HCT116 (cell line): ENCODE measurements around the gene SSX2IP. TPM values are rescaled to one million over a fixed set of nuclear protein-coding genes. Genes with fewer than 3 reads are reported as not detected.
"Not testable (repeated sequence)": the region's sequence is repeated elsewhere in the genome, so short reads cannot be mapped to it uniquely, and the experiment has no call there.

Source experiments
- ATAC-seq: fragments of 200-7000 bp; cut with Tn5 transposase; 2 replicates; pipeline ENCODE4 v1.9.1; 2020; ENCODE audit warnings: mild to moderate bottlenecking, moderate library complexity
- BruUV-seq: library from RNA; stranded (reverse); fragments of 400-500 nt; replicated peaks from 2 replicates; lab custom pipeline; 2021; lab: Mats Ljungman, UMichigan
- CTCF ChIA-PET: fragments of 300-600 bp; sonication (Branson Sonifier 250); formaldehyde crosslinking; loops from one replicate; lab custom pipeline; 2021; ENCODE audit warnings: antibody characterized with exemption; lab: Charles Lee
- POLR2A ChIA-PET: fragments of 300-600, 350-600 bp; sonication (Branson Sonifier 250); formaldehyde crosslinking; loops from one replicate; lab custom pipeline; 2021; ENCODE audit warnings: antibody characterized with exemption; lab: Charles Lee
- RAD21 ChIA-PET, 2 experiments: fragments of 300-600 bp; sonication (Branson Sonifier 250); formaldehyde crosslinking; loops; one replicate each; lab custom pipeline; 2023; ENCODE audit warnings: low total read pairs in 2 of 2; ENCODE audit not compliant: uncharacterized antibody in 2 of 2, unreplicated experiment in 2 of 2, low non-redundant PET in 1 of 2; lab: Charles Lee
- DNase-seq: peaks from one replicate; pipeline ENCODE4 v3.0.0-alpha.2; 2010; ENCODE audit warnings: low read depth, low spot score
- H2AFZ ChIP-seq: fragments of 200-600 bp; shearing (Covaris generic), sonication (generic); 2 replicates; pipeline ENCODE4 v1.6.1; 2017; ENCODE audit warnings: low read depth, mixed run types, mixed read lengths, antibody characterized with exemption, low read length; ENCODE audit not compliant: poor library complexity, severe bottlenecking
- H3K27ac ChIP-seq: 2 replicates; pipeline ENCODE4 v1.5.1; 2012; ENCODE audit warnings: low read depth, low read length
- H3K27me3 ChIP-seq: fragments of 200-600 bp; sonication (generic); 2 replicates; pipeline ENCODE4 v1.6.1; 2016; ENCODE audit warnings: mixed run types, low read length, mixed read lengths; ENCODE audit not compliant: insufficient read depth
- H3K36me3 ChIP-seq, 2 experiments: fragments of 200-500 bp in 1 of 2; fragments of 200-600 bp in 1 of 2; sonication (Bioruptor generic) in 1 of 2; sonication (generic) in 1 of 2; 2 replicates each; pipeline versions ENCODE4 v1.5.1 to v1.6.1; 2014 to 2016; ENCODE audit warnings: low read length in 2 of 2, inconsistent platforms in 1 of 2, mixed read lengths in 1 of 2, mixed run types in 1 of 2; ENCODE audit not compliant: insufficient read depth in 2 of 2, control insufficient read depth in 1 of 2
- H3K4me1 ChIP-seq, 2 experiments: fragments of 200-600 bp in 1 of 2; sonication (generic) in 1 of 2; 2 replicates each; pipeline versions ENCODE4 v1.5.1 to v1.6.1; 2012 to 2017; ENCODE audit warnings: low read length in 2 of 2, inconsistent platforms in 1 of 2, mild to moderate bottlenecking in 1 of 2, mixed read lengths in 1 of 2, mixed run types in 1 of 2, moderate library complexity in 1 of 2; ENCODE audit not compliant: insufficient read depth in 2 of 2, control insufficient read depth in 1 of 2
- H3K4me2 ChIP-seq: fragments of 200-600 bp; sonication (generic); 2 replicates; pipeline ENCODE4 v1.6.1; 2017; ENCODE audit warnings: mixed run types, low read length, mixed read lengths
- H3K4me3 ChIP-seq, 2 experiments: fragments of 200-600 bp in 1 of 2; sonication (generic) in 1 of 2; replicated peaks in 1 of 2; 2 replicates each; pipeline ENCODE4 v1.5.1; 2011 to 2016; ENCODE audit warnings: low read length in 2 of 2, control low read depth in 1 of 2, low read depth in 1 of 2, mild to moderate bottlenecking in 1 of 2, mixed read lengths in 1 of 2, mixed run types in 1 of 2
- H3K79me2 ChIP-seq: fragments of 200-600 bp; sonication (generic); 2 replicates; pipeline ENCODE4 v1.6.1; 2017; ENCODE audit warnings: mild to moderate bottlenecking, mixed run types, low read length, moderate library complexity, mixed read lengths; ENCODE audit not compliant: insufficient read depth
- H3K9ac ChIP-seq: fragments of 200-600 bp; sonication (generic); 2 replicates; pipeline ENCODE4 v1.6.1; 2016; ENCODE audit warnings: low read length, mixed read lengths
- H3K9me2 ChIP-seq: fragments of 200-600 bp; sonication (generic), shearing (Covaris generic); 2 replicates; pipeline ENCODE4 v1.6.1; 2017; ENCODE audit warnings: mixed run types, mild to moderate bottlenecking, moderate library complexity; ENCODE audit not compliant: insufficient read depth
- H3K9me3 ChIP-seq, 2 experiments: fragments of 200-500 bp in 1 of 2; fragments of 200-600 bp in 1 of 2; sonication (Bioruptor generic) in 1 of 2; sonication (generic) in 1 of 2; 2 replicates each; pipeline ENCODE4 v1.6.1; 2014 to 2017; ENCODE audit warnings: low read length in 2 of 2, mixed read lengths in 2 of 2, inconsistent platforms in 1 of 2, low read depth in 1 of 2, mild to moderate bottlenecking in 1 of 2, mixed run types in 1 of 2, moderate library complexity in 1 of 2; ENCODE audit not compliant: control insufficient read depth in 1 of 2, insufficient read depth in 1 of 2
- H4K20me1 ChIP-seq: fragments of 200-600 bp; sonication (generic), shearing (Covaris generic); 2 replicates; pipeline ENCODE4 v1.6.1; 2017; ENCODE audit warnings: mixed run types, mild to moderate bottlenecking, moderate library complexity; ENCODE audit not compliant: insufficient read depth
- CBX3 ChIP-seq: IDR thresholded peaks from 2 replicates; pipeline ENCODE4 v1.6.1; 2012; ENCODE audit warnings: low read depth
- EGR1 ChIP-seq: IDR thresholded peaks from 2 replicates; pipeline ENCODE4 v1.6.1; 2012; ENCODE audit warnings: low read depth
- ELF1 ChIP-seq: IDR thresholded peaks from 2 replicates; pipeline ENCODE4 v1.6.1; 2012; ENCODE audit warnings: low read depth, borderline replicate concordance
- EZH2phosphoT487 ChIP-seq: fragments of 200-600 bp; IDR thresholded peaks from 2 replicates; pipeline ENCODE4 v1.6.1; 2018; ENCODE audit warnings: antibody characterized with exemption, borderline replicate concordance
- MAX ChIP-seq: IDR thresholded peaks from 2 replicates; pipeline ENCODE4 v1.6.1; 2012
- POLR2A ChIP-seq: IDR thresholded peaks from 2 replicates; pipeline ENCODE4 v1.7.0; 2011; ENCODE audit warnings: borderline replicate concordance; ENCODE audit not compliant: insufficient read depth, insufficient read length; ENCODE audit errors: extremely low read depth
- POLR2AphosphoS5 ChIP-seq: IDR thresholded peaks from 2 replicates; pipeline ENCODE4 v1.6.1; 2011; ENCODE audit warnings: mild to moderate bottlenecking, low read depth, low read length, moderate library complexity
- SIN3A ChIP-seq: IDR thresholded peaks from 2 replicates; pipeline ENCODE4 v1.6.1; 2012; ENCODE audit warnings: low read depth
- TCF7L2 ChIP-seq: IDR thresholded peaks from 2 replicates; pipeline ENCODE4 v1.7.0; 2011; ENCODE audit warnings: borderline replicate concordance, inconsistent platforms; ENCODE audit not compliant: insufficient read depth, insufficient read length; ENCODE audit errors: extremely low read depth
- ZBTB33 ChIP-seq: IDR thresholded peaks from 2 replicates; pipeline ENCODE4 v1.6.1; 2011; ENCODE audit warnings: mild to moderate bottlenecking, low read length, moderate library complexity; ENCODE audit not compliant: insufficient replicate concordance; ENCODE audit errors: extremely low read depth
- ZNF274 ChIP-seq: fragments of 200-500 bp; sonication (Bioruptor generic); IDR thresholded peaks from 2 replicates; pipeline ENCODE4 v1.6.1; 2014; ENCODE audit warnings: mild to moderate bottlenecking, low read depth, low read length, inconsistent platforms
- intact Hi-C: fragments of 100-400 bp; cut with micrococcal nuclease; formaldehyde crosslinking; loops from 2 replicates; pipeline ENCODE4 v1.10.0; 2022
- total RNA-seq: library from RNA; stranded (reverse); gene quantifications from one replicate; pipeline ENCODE4 v1.2.1, GENCODE V29; 2021; ENCODE audit not compliant: unreplicated experiment

Gene SSX2IP
- total RNA-seq, 1 experiment from 2014 or later: 51.5 TPM

- BruUV-seq: no TSS peak
- H4K20me1 ChIP-seq: no peaks in the 10 kb centered on the region
- H3K9me2 ChIP-seq: no peaks in the 10 kb centered on the region
- no peaks in the 10 kb centered on the region for H3K79me2 ChIP-seq
- DNase-seq (no peak), ATAC-seq (no peak)
- H3K9ac ChIP-seq: no peak overlapping the region
- no peak overlapping the region for H3K4me3 ChIP-seq
- H3K27ac ChIP-seq: no peak overlapping the region
- H3K9me3 ChIP-seq: no peaks in the 10 kb centered on the region; a peak in 1 of 4 replicates
- no peak overlapping the region for H3K4me2 ChIP-seq
- TF ChIP-seq SIN3A: no peak
- TF ChIP-seq ZNF274: no peak
- TF ChIP-seq TCF7L2: no peak
- TF ChIP-seq MAX: no peak
- no peak for TF ChIP-seq EGR1
- TF ChIP-seq CBX3: no peak
- no peak for TF ChIP-seq ELF1
- no peak for TF ChIP-seq POLR2A
- TF ChIP-seq ZBTB33: no peak
- TF ChIP-seq POLR2AphosphoS5: no peak
- TF ChIP-seq EZH2phosphoT487: no peak
- no peaks in the 10 kb centered on the region for H3K4me1 ChIP-seq
- ChIA-PET RAD21 (no interaction called here), POLR2A (no interaction called here), CTCF (no interaction called here)
- intact Hi-C loops: no loop called here
- H3K27me3 ChIP-seq: no peaks in the 10 kb centered on the region
- H2AFZ ChIP-seq: no peak overlapping the region
- H3K36me3 ChIP-seq: no peaks in the 10 kb centered on the region
These were observed 41.3 kb upstream of the SSX2IP start for GRCh38 chr1:84731519-84731918.

GRCh38 chr1:84727711-84728110, 37.5 kb upstream of the SSX2IP start:
- H3K4me1 ChIP-seq, intact Hi-C loops, BruUV-seq, H3K9ac ChIP-seq, H3K9me3 ChIP-seq, H3K27me3 ChIP-seq, RAD21 ChIA-PET, CTCF ChIA-PET, H3K4me3 ChIP-seq, H3K27ac ChIP-seq, H2AFZ ChIP-seq, H4K20me1 ChIP-seq, H3K79me2 ChIP-seq, ATAC-seq, H3K36me3 ChIP-seq, POLR2A ChIA-PET, H3K9me2 ChIP-seq, DNase-seq, H3K4me2 ChIP-seq: not testable (repeated sequence)
